Neural crest cell (in vitro differentiated cells): Measurements from ENCODE around the gene SLC51B. TPM values are rescaled to one million over a fixed set of nuclear protein-coding genes. Genes with fewer than 3 reads are reported as not detected.

Source experiments
- DNase-seq: peaks from one replicate; pipeline ENCODE4 v3.0.0; 2021; ENCODE audit warnings: low read depth, mixed read lengths, low spot score
- H3K27ac Mint-ChIP-seq: one replicate; pipeline ENCODE4 v1.8.0; 2021; ENCODE audit warnings: mild to moderate bottlenecking, mixed read lengths; ENCODE audit not compliant: unreplicated experiment
- H3K27me3 Mint-ChIP-seq: 2 replicates; pipeline ENCODE4 v1.8.0; 2021; ENCODE audit warnings: low read depth, mild to moderate bottlenecking, mixed read lengths
- H3K36me3 Mint-ChIP-seq: 2 replicates; pipeline ENCODE4 v1.8.0; 2021; ENCODE audit warnings: low read depth, mild to moderate bottlenecking, mixed read lengths
- H3K4me1 Mint-ChIP-seq: 2 replicates; pipeline ENCODE4 v1.8.0; 2021; ENCODE audit warnings: mixed read lengths
- H3K4me3 Mint-ChIP-seq: one replicate; pipeline ENCODE4 v1.8.0; 2021; ENCODE audit warnings: mild to moderate bottlenecking, mixed read lengths
- H3K9me3 Mint-ChIP-seq: 2 replicates; pipeline ENCODE4 v1.8.0; 2021; ENCODE audit warnings: mixed read lengths
- CTCF ChIP-seq: fragments of 200-600 bp; sonication (generic); conservative IDR thresholded peaks from 2 replicates; pipeline ENCODE4 v1.5.0; 2021; ENCODE audit warnings: antibody characterized with exemption, mild to moderate bottlenecking
- total RNA-seq: library from RNA; stranded (reverse); gene quantifications from 2 replicates; pipeline ENCODE4 v1.2.1, GENCODE V29; 2021

The SLC51B gene
- total RNA-seq, 1 donor from 2014 or later: not detected

- peaks cover 5% of the 10 kb centered on the region for H3K27me3 Mint-ChIP-seq
- peak overlapping the region; percentile 88 for H3K4me3 Mint-ChIP-seq
- no peak overlapping the region for H3K27ac Mint-ChIP-seq
- no peak for DNase-seq
- no peaks in the 10 kb centered on the region for H3K36me3 Mint-ChIP-seq
- peaks cover 16% of the 10 kb centered on the region for H3K4me1 Mint-ChIP-seq
- H3K9me3 Mint-ChIP-seq: no peaks in the 10 kb centered on the region
- no peak for TF ChIP-seq CTCF
Measured at GRCh38 chr15:65028338-65028737, 16.8 kb upstream of the SLC51B start.

GRCh38 chr15:65028921-65029735 is 16.1 kb upstream of the SLC51B start, which contains the start of gene MTFMT:
MTFMT (minus strand) TSS chr15:65029639; CDS start chr15:65029613, 26 bp downstream.
- H3K36me3 Mint-ChIP-seq: no peaks in the 10 kb centered on the region
- H3K27ac Mint-ChIP-seq: peak within 1 kb of the TSS; percentile 48
- H3K4me1 Mint-ChIP-seq: peaks cover 23% of the 10 kb centered on the region
- no peaks in the 10 kb centered on the region for H3K9me3 Mint-ChIP-seq
- peak within 1 kb of the TSS; percentile 88 for H3K4me3 Mint-ChIP-seq
- peak; percentile 89 for DNase-seq
- peaks cover 5% of the 10 kb centered on the region for H3K27me3 Mint-ChIP-seq
- peak; percentile 28 for TF ChIP-seq CTCF

GRCh38 chr15:65029736-65030208 is 15.4 kb upstream of the SLC51B start:
- no peak for DNase-seq
- Mint-ChIP-seq H3K9me3 (no peaks in the 10 kb centered on the region), H3K4me1 (peaks cover 25% of the 10 kb centered on the region), H3K4me3 (peak overlapping the region; percentile 74), H3K27me3 (peaks cover 5% of the 10 kb centered on the region), H3K27ac (no peak overlapping the region), H3K36me3 (no peaks in the 10 kb centered on the region)
- TF ChIP-seq CTCF: no peak

- Mint-ChIP-seq H3K4me1 (peaks cover 20% of the 10 kb centered on the region), H3K9me3 (no peaks in the 10 kb centered on the region), H3K36me3 (no peaks in the 10 kb centered on the region), H3K4me3 (peak overlapping the region; percentile 31), H3K27ac (no peak overlapping the region), H3K27me3 (peaks cover 5% of the 10 kb centered on the region)
- peak; percentile 75 for TF ChIP-seq CTCF
- DNase-seq: peak; percentile 61
Measured at GRCh38 chr15:65032801-65033537, 12.2 kb upstream of the SLC51B start.

- Mint-ChIP-seq H3K9me3 (no peaks in the 10 kb centered on the region), H3K4me3 (no peak overlapping the region), H3K27ac (no peak overlapping the region), H3K36me3 (no peaks in the 10 kb centered on the region), H3K27me3 (peaks cover 5% of the 10 kb centered on the region), H3K4me1 (peaks cover 13% of the 10 kb centered on the region)
- TF ChIP-seq CTCF: peak; percentile 56
- DNase-seq: no peak
Measured at GRCh38 chr15:65033659-65034269, 11.4 kb upstream of the SLC51B start.
